HEK293 (cell line): ENCODE results near the gene REM2.

Experiments
- CTCF ChIA-PET: fragments of 350-600 bp; formaldehyde crosslinking; extraction: SDS; loops from one replicate; lab custom pipeline; 2021; ENCODE audit warnings: antibody characterized with exemption; lab: Yijun Ruan, JAX
- POLR2A ChIA-PET: fragments of 300-600 bp; formaldehyde crosslinking; extraction: SDS; loops from one replicate; lab custom pipeline; 2020; ENCODE audit warnings: antibody characterized with exemption, inconsistent platforms; lab: Yijun Ruan, JAX
- H3K27ac ChIP-seq: fragments of 200-500 bp; sonication (Bioruptor generic); 2 replicates; pipeline ENCODE4 v1.5.1; 2014; ENCODE audit warnings: low read depth, low read length, control low read depth, inconsistent platforms; ENCODE audit errors: extremely low read depth
- H3K36me3 ChIP-seq, 2 experiments: fragments of 200-500 bp in 1 of 2; sonication (Bioruptor generic) in 1 of 2; 1 replicate in 1 of 2; 2 replicates in 1 of 2; pipeline ENCODE4 v1.5.1; 2014 to 2017; ENCODE audit warnings: inconsistent platforms in 2 of 2, low read length in 2 of 2; ENCODE audit not compliant: control insufficient read depth in 2 of 2, insufficient read depth in 1 of 2
- H3K4me1 ChIP-seq: fragments of 200-500 bp; sonication (Bioruptor generic); 2 replicates; pipeline ENCODE4 v1.5.1; 2014; ENCODE audit warnings: mild to moderate bottlenecking, low read length, inconsistent platforms; ENCODE audit not compliant: control insufficient read depth, insufficient read depth
- H3K4me3 ChIP-seq: 2 replicates; pipeline ENCODE4 v1.5.1; 2011; ENCODE audit warnings: low read depth, mild to moderate bottlenecking, control low read depth, low read length, moderate library complexity
- H3K9me3 ChIP-seq: fragments of 200-500 bp; sonication (Bioruptor generic); 2 replicates; pipeline ENCODE4 v1.5.1; 2014; ENCODE audit warnings: low read depth, low read length, inconsistent platforms; ENCODE audit not compliant: control insufficient read depth, insufficient read depth
- EGR2 ChIP-seq: fragments of 450-650 bp; formaldehyde crosslinking; IDR thresholded peaks from 2 replicates; pipeline ENCODE4 v1.5.1; 2016; ENCODE audit warnings: low read depth, missing biosample characterization, missing genetic modification characterization
- FEZF1 ChIP-seq: fragments of 450-650 bp; formaldehyde crosslinking; IDR thresholded peaks from 2 replicates; pipeline ENCODE4 v1.5.1; 2016; ENCODE audit warnings: missing biosample characterization, missing genetic modification characterization
- GFI1B ChIP-seq: fragments of 450-650 bp; formaldehyde crosslinking; IDR thresholded peaks from 2 replicates; pipeline ENCODE4 v1.5.1; 2016; ENCODE audit warnings: missing biosample characterization, missing genetic modification characterization
- IKZF3 ChIP-seq: fragments of 450-650 bp; IDR thresholded peaks from 2 replicates; pipeline ENCODE4 v1.5.0; 2018; ENCODE audit warnings: missing biosample characterization, mild to moderate bottlenecking, missing genetic modification characterization, moderate library complexity
- MZF1 ChIP-seq: fragments of 450-650 bp; formaldehyde crosslinking; IDR thresholded peaks from 2 replicates; pipeline ENCODE4 v1.5.1; 2017; ENCODE audit warnings: missing biosample characterization, missing genetic modification characterization, borderline replicate concordance
- REST ChIP-seq: fragments of 450-650 bp; formaldehyde crosslinking; IDR thresholded peaks from 2 replicates; pipeline ENCODE4 v1.5.1; 2016; ENCODE audit warnings: missing biosample characterization, missing genetic modification characterization
- SP3 ChIP-seq: fragments of 450-650 bp; formaldehyde crosslinking; IDR thresholded peaks from 2 replicates; pipeline ENCODE4 v1.5.1; 2016; ENCODE audit warnings: missing biosample characterization, missing genetic modification characterization
- ZBTB17 ChIP-seq: fragments of 450-650 bp; formaldehyde crosslinking; IDR thresholded peaks from 2 replicates; pipeline ENCODE4 v1.5.1; 2016; ENCODE audit warnings: missing biosample characterization, missing genetic modification characterization
- ZBTB20 ChIP-seq: fragments of 450-650 bp; formaldehyde crosslinking; IDR thresholded peaks from 2 replicates; pipeline ENCODE4 v1.5.1; 2016; ENCODE audit warnings: missing biosample characterization, missing genetic modification characterization
- ZNF140 ChIP-seq: fragments of 450-650 bp; formaldehyde crosslinking; IDR thresholded peaks from 2 replicates; pipeline ENCODE4 v1.5.1; 2016; ENCODE audit warnings: missing biosample characterization, missing genetic modification characterization
- ZNF184 ChIP-seq: fragments of 450-650 bp; IDR thresholded peaks from 2 replicates; pipeline ENCODE4 v1.5.1; 2018; ENCODE audit warnings: missing biosample characterization, mild to moderate bottlenecking, missing genetic modification characterization
- ZNF223 ChIP-seq: fragments of 450-650 bp; formaldehyde crosslinking; IDR thresholded peaks from 2 replicates; pipeline ENCODE4 v1.5.1; 2016; ENCODE audit warnings: missing biosample characterization, missing genetic modification characterization
- ZNF266 ChIP-seq: fragments of 450-650 bp; formaldehyde crosslinking; IDR thresholded peaks from 2 replicates; pipeline ENCODE4 v1.5.1; 2016; ENCODE audit warnings: missing biosample characterization, missing genetic modification characterization, low read depth
- ZNF366 ChIP-seq: fragments of 450-650 bp; formaldehyde crosslinking; conservative IDR thresholded peaks from 2 replicates; pipeline ENCODE4 v1.5.1; 2016; ENCODE audit warnings: missing biosample characterization, missing genetic modification characterization
- ZNF501 ChIP-seq: fragments of 450-650 bp; formaldehyde crosslinking; IDR thresholded peaks from 2 replicates; pipeline ENCODE4 v1.5.1; 2016; ENCODE audit warnings: missing biosample characterization, missing genetic modification characterization
- ZNF510 ChIP-seq: fragments of 450-650 bp; formaldehyde crosslinking; IDR thresholded peaks from 2 replicates; pipeline ENCODE4 v1.5.1; 2018; ENCODE audit warnings: mild to moderate bottlenecking, missing genetic modification characterization, missing biosample characterization; ENCODE audit not compliant: insufficient replicate concordance
- ZNF560 ChIP-seq: fragments of 450-650 bp; formaldehyde crosslinking; IDR thresholded peaks from 2 replicates; pipeline ENCODE4 v1.5.1; 2017; ENCODE audit warnings: missing biosample characterization, missing genetic modification characterization, borderline replicate concordance
- ZNF561 ChIP-seq: fragments of 450-650 bp; IDR thresholded peaks from 2 replicates; pipeline ENCODE4 v1.5.1; 2018; ENCODE audit warnings: missing biosample characterization, missing genetic modification characterization, borderline replicate concordance
- ZNF600 ChIP-seq: fragments of 450-650 bp; formaldehyde crosslinking; IDR thresholded peaks from 2 replicates; pipeline ENCODE4 v1.5.1; 2016; ENCODE audit warnings: missing biosample characterization, missing genetic modification characterization
- ZNF610 ChIP-seq: fragments of 450-650 bp; formaldehyde crosslinking; IDR thresholded peaks from 2 replicates; pipeline ENCODE4 v1.5.1; 2016; ENCODE audit warnings: missing biosample characterization, missing genetic modification characterization, borderline replicate concordance
- ZNF747 ChIP-seq: fragments of 450-650 bp; formaldehyde crosslinking; IDR thresholded peaks from 2 replicates; pipeline ENCODE4 v1.5.1; 2016; ENCODE audit warnings: missing biosample characterization, missing genetic modification characterization
- ZNF768 ChIP-seq: fragments of 450-650 bp; formaldehyde crosslinking; IDR thresholded peaks from 2 replicates; pipeline ENCODE4 v1.5.1; 2018; ENCODE audit warnings: missing biosample characterization, mild to moderate bottlenecking, missing genetic modification characterization
- ZSCAN16 ChIP-seq: fragments of 450-650 bp; formaldehyde crosslinking; IDR thresholded peaks from 2 replicates; pipeline ENCODE4 v1.5.1; 2016; ENCODE audit warnings: missing biosample characterization, missing genetic modification characterization
- TF ChIP-seq, protein P1 (sequence below): fragments of 450-650 bp; formaldehyde crosslinking; IDR thresholded peaks from 2 replicates; pipeline ENCODE4 v1.5.1; 2017; ENCODE audit warnings: missing biosample characterization, missing genetic modification characterization

Gene REM2

DNA sequence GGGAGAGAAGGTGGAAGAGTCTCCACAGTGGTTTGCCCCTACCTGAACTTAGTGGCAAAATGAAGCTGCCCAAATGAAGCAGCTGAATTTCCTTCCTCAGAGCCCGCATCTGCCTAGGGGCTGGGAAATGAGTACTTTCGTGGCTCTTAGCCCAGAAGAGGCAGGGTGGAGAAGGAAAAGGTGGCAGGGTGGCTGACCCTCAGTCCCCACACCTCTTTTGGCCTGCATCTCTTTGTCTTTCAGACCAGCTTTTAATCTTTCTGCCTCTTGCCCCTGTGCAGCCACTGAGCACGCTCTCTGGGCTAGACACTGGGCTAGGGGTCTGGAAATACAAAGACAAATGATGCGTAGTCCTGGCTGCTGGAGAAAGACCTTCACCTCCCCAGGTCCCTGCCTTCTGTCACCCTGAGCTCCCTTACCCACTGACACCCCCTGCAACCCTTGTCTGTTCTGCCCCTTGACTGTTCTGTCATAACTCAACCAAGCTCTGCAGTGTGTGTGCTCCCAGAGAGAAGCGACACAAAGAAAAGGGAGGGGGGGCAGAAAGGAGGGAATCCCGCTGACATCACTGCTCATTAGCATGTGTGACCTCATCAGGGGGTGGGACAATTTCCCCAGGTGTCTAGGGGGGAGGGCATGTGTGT lies 371 bp upstream of the REM2 start (continued):
- TF ChIP-seq ZNF600, result peak; percentile 82

GRCh38 chr14:22884076-22884737 lies 1.2 kb downstream of the REM2 start:
- TF ChIP-seq ZNF184, result no peak
- peak; percentile 77; the same call in 1 of the 2 replicates for TF ChIP-seq MZF1
- no peak for TF ChIP-seq ZNF747 (tag by site-specific recombination)
- TF ChIP-seq ZNF610, result no peak
- no peak for TF ChIP-seq ZSCAN16
- TF ChIP-seq FEZF1 (tag by site-specific recombination), result 0 out of 2 replicates have a peak, but pooled peaks have one; percentile 4
- TF ChIP-seq ZNF366 (tag by site-specific recombination), result no peak
- no peak for TF ChIP-seq ZNF768 (tag by site-specific recombination)
- no peak for TF ChIP-seq ZNF223 (tag by site-specific recombination)
- no peak for TF ChIP-seq GFI1B (tag by site-specific recombination)
- TF ChIP-seq ZBTB20 (tag by site-specific recombination), result 0 out of 2 replicates have a peak, but pooled peaks have one; percentile 5
- TF ChIP-seq ZNF266 (tag by site-specific recombination), result no peak
- Histone ChIP-seq H3K4me3 (no peak overlapping the region), H3K4me1 (peaks cover 6% of the 10 kb centered on the region), H3K36me3 (peaks cover 0 to 5% of the 10 kb centered on the region in 2 experiments; a peak in 2 of 3 replicates), H3K27ac (no peak overlapping the region), H3K9me3 (no peaks in the 10 kb centered on the region)
- ChIA-PET POLR2A (interaction anchor here (1.0 to 1.6 kb wide), 2 partner anchors 13 to 35 kb away, joined by 3 to 7 read pairs; partner anchors contain the start of genes LRP10 and RBM23), CTCF (interaction anchor here (0.6 to 7.8 kb wide), 11 partner anchors 9 to 314 kb away, joined by 3 to 43 read pairs (median 4); no protein-coding TSS in a partner anchor)

- Histone ChIP-seq H3K27ac (no peak overlapping the region), H3K4me3 (no peak overlapping the region), H3K4me1 (peaks cover 6% of the 10 kb centered on the region), H3K9me3 (no peaks in the 10 kb centered on the region), H3K36me3 (no peaks in the 10 kb centered on the region; a peak in 1 of 3 replicates)
- ChIA-PET POLR2A (interaction anchor here (1.0 kb wide), 1 partner anchor 34 kb away, joined by 3 read pairs; the partner anchor contains the start of gene RBM23), CTCF (interaction anchor here (0.7 to 7.8 kb wide), 13 partner anchors 9 to 549 kb away, joined by 3 to 43 read pairs (median 4); no protein-coding TSS in a partner anchor)
- TF ChIP-seq, protein P1, sequence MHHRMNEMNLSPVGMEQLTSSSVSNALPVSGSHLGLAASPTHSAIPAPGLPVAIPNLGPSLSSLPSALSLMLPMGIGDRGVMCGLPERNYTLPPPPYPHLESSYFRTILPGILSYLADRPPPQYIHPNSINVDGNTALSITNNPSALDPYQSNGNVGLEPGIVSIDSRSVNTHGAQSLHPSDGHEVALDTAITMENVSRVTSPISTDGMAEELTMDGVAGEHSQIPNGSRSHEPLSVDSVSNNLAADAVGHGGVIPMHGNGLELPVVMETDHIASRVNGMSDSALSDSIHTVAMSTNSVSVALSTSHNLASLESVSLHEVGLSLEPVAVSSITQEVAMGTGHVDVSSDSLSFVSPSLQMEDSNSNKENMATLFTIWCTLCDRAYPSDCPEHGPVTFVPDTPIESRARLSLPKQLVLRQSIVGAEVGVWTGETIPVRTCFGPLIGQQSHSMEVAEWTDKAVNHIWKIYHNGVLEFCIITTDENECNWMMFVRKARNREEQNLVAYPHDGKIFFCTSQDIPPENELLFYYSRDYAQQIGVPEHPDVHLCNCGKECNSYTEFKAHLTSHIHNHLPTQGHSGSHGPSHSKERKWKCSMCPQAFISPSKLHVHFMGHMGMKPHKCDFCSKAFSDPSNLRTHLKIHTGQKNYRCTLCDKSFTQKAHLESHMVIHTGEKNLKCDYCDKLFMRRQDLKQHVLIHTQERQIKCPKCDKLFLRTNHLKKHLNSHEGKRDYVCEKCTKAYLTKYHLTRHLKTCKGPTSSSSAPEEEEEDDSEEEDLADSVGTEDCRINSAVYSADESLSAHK, result no peak
- TF ChIP-seq ZNF501 (tag by site-specific recombination) (no peak), ZNF140 (tag by site-specific recombination) (no peak), IKZF3 (no peak), EGR2 (tag by site-specific recombination) (no peak), REST (no peak), ZBTB17 (no peak), ZNF510 (tag by site-specific recombination) (no peak), ZNF560 (tag by site-specific recombination) (no peak), SP3 (tag by site-specific recombination) (no peak), ZNF561 (tag by site-specific recombination) (no peak)
- TF ChIP-seq, all 188 proteins: peak for 0
Observed at GRCh38 chr14:22884738-22885523, 1.9 kb downstream of the REM2 start.
